Mucosa of descending colon (tissue), 3 donors: ENCODE results near the gene POLR2H. TPM values are rescaled to one million over a fixed set of nuclear protein-coding genes. Genes with fewer than 3 reads are reported as not detected.
"Not testable (repeated sequence)": the region's sequence is repeated elsewhere in the genome, so short reads cannot be mapped to it uniquely, and the experiment has no call there.

ENCODE experiments used
- ATAC-seq: fragments of 200-7000 bp; cut with Tn5 transposase; one replicate; pipeline ENCODE4 v1.9.1; 2020; ENCODE audit warnings: mild to moderate bottlenecking, moderate library complexity
- DNase-seq, 3 donors: peaks; one replicate each; pipeline ENCODE4 v3.0.0-alpha.2; 2020
- H3K36me3 ChIP-seq: fragments of 200-600 bp; one replicate; pipeline ENCODE4 v1.8.0; 2021; ENCODE audit warnings: low read depth, mild to moderate bottlenecking
- H3K4me1 ChIP-seq: fragments of 200-600 bp; one replicate; pipeline ENCODE4 v1.8.0; 2021; ENCODE audit warnings: low read depth, mild to moderate bottlenecking
- H3K4me3 ChIP-seq: fragments of 200-600 bp; one replicate; pipeline ENCODE4 v1.8.0; 2021; ENCODE audit warnings: mild to moderate bottlenecking
- H3K9me3 ChIP-seq: fragments of 200-600 bp; one replicate; pipeline ENCODE4 v1.8.0; 2021; ENCODE audit warnings: mild to moderate bottlenecking
- CTCF ChIP-seq: fragments of 200-600 bp; IDR thresholded peaks from one replicate; pipeline ENCODE4 v1.8.0; 2022; ENCODE audit warnings: antibody characterized with exemption, mild to moderate bottlenecking
- intact Hi-C, 2 donors: fragments of 100-400 bp; cut with DNase I in 1 of 2; cut with micrococcal nuclease in 1 of 2; formaldehyde crosslinking; loops; one replicate each; pipeline versions ENCODE4 v1.11.0 to v1.11.1; 2022; cut with DNase I, micrococcal nuclease
- total RNA-seq, 3 donors: library from RNA; stranded (reverse); fragmentation: NEBNext Ultra II Directional in 2 of 3; extraction: Animal tissue kit (Norgen Biotek cat#: 25700) in 2 of 3; gene quantifications; one replicate each; pipeline versions ENCODE4 v1.2.1 to v1.2.4, GENCODE V29; 2021 to 2023
- donor health status: DM: no; HTN: no; CAD: no; lungs with moderate emphysema.
- donor health status: DM: no; HTN: no; CAD: no.
- donor health status: DM: no; HTN: yes; CAD: no.

POLR2H gene
- total RNA-seq, 3 donors from 2014 or later = 87.8 to 126 (median 90.1) TPM

- Histone ChIP-seq H3K4me1 (peaks cover 17% of the 10 kb centered on the region), H3K4me3 (peak overlapping the region; percentile 46), H3K36me3 (peaks cover 8% of the 10 kb centered on the region), H3K9me3 (no peaks in the 10 kb centered on the region)
- intact Hi-C loops = no loop called here
- TF ChIP-seq CTCF = no peak
- ATAC-seq (peak; percentile 27), DNase-seq (peak in 2 of 3 donors; percentile 50 to 55)
Measured at GRCh38 chr3:184336547-184337398, 24.7 kb upstream of the POLR2H start.

DNA sequence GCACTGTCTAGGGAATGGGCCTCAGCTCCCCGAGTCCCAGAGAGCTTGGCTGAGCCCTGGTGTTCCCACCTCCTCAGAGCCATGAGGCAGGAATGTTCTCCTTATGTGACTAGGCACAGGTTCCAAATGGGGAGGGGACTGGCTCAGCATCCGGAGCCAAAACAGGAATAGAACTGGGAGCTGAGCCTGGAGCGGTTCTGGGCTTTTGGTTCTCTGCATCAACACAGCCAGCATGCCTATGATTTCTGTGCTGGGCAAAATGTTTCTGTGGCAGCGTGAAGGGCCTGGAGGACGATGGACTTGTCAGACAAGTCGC lies 24.2 kb upstream of the POLR2H start, which contains the start of gene FAM131A:
TSS of gene FAM131A (plus strand) at position 202 of the 316 bp plus-strand sequence. CDS start at position 233, 31 bp downstream.
- TF ChIP-seq CTCF = no peak
- intact Hi-C loops = no loop called here
- peaks cover 17% of the 10 kb centered on the region for H3K4me1 ChIP-seq
- H3K9me3 ChIP-seq = no peaks in the 10 kb centered on the region
- DNase-seq (peak in 1 of 3 donors; percentile 42), ATAC-seq (no peak)
- H3K36me3 ChIP-seq = peaks cover 4% of the 10 kb centered on the region
- peak within 1 kb of the TSS; percentile 46 for H3K4me3 ChIP-seq

DNA sequence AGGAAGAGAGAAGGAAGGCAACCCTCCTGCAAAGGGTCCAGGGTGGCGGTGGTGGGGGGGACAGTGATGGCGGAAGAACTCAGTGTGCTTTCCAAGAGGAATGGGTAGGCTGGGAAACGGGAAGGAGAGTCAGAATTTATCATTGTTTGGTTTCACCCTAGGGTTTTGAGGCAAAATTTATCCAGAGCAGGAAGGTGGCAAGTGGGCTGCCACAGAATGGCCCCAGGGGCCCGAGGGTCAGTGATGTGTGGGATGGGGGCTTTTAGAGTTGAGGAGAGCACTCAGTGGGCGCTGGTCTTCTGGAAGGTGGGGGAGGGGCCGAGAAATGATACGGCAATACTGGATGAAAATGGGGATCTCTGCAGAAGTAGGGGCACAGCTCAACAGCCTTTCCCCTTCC lies 23.5 kb upstream of the POLR2H start:
- Histone ChIP-seq H3K36me3 (peaks cover 4% of the 10 kb centered on the region), H3K4me1 (peaks cover 17% of the 10 kb centered on the region), H3K9me3 (no peaks in the 10 kb centered on the region), H3K4me3 (no peak overlapping the region)
- DNase-seq (no peak), ATAC-seq (no peak)
- no peak for TF ChIP-seq CTCF
- intact Hi-C loops = no loop called here

DNA sequence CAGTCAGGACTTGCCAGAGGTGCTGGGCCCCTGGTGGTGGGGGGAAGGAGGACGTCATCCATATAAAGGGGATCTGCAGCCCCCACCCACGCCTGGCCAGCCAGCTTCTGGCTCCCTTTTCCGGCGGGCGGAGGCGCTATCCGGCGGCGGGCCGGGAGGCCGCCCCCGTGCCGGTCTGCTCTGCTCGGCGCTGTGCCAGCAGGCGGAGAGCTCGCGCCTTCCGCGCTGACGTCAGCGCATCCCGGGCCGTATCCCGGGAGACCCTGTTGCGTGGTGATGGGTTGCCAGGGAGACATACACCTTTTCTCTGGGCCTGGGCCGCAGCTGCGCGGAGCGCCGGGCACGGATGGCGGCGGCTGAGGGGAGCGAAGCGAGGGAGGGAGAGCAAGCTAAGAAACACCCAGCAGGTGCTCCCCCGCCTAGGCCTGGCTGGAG lies 23.0 kb upstream of the POLR2H start:
- DNase-seq (peak in 2 of 3 donors; percentile 57 to 69), ATAC-seq (no peak)
- intact Hi-C loops = no loop called here
- Histone ChIP-seq H3K36me3 (peaks cover 4% of the 10 kb centered on the region), H3K4me1 (peaks cover 17% of the 10 kb centered on the region), H3K4me3 (no peak overlapping the region), H3K9me3 (no peaks in the 10 kb centered on the region)
- no peak for TF ChIP-seq CTCF

GRCh38 chr3:184339001-184339400 lies 22.5 kb upstream of the POLR2H start:
- no peak for ATAC-seq
- no peaks in the 10 kb centered on the region for H3K9me3 ChIP-seq
- intact Hi-C loops = no loop called here
- no peak overlapping the region for H3K4me3 ChIP-seq
- peaks cover 4% of the 10 kb centered on the region for H3K36me3 ChIP-seq
- DNase-seq = no peak
- H3K4me1 ChIP-seq = peaks cover 17% of the 10 kb centered on the region
- no peak for TF ChIP-seq CTCF

GRCh38 chr3:184339451-184340135 lies 21.9 kb upstream of the POLR2H start:
- H3K4me3 ChIP-seq, H3K36me3 ChIP-seq, ATAC-seq, H3K9me3 ChIP-seq, intact Hi-C loops: not testable (repeated sequence)
- peak in 1 of 3 donors; percentile 2 for DNase-seq
- H3K4me1 ChIP-seq = peaks cover 17% of the 10 kb centered on the region
